Measurements from ENCODE around the gene REST. TPM values are rescaled to one million over a fixed set of nuclear protein-coding genes. Genes with fewer than 3 reads are reported as not detected.

The REST gene
- total and polyA plus RNA-seq, 2 of the 8 experiments (the other 6 are each of a cell fraction or from before 2014, with no cell fraction given) = 10.2 to 66.3 TPM

DNA sequence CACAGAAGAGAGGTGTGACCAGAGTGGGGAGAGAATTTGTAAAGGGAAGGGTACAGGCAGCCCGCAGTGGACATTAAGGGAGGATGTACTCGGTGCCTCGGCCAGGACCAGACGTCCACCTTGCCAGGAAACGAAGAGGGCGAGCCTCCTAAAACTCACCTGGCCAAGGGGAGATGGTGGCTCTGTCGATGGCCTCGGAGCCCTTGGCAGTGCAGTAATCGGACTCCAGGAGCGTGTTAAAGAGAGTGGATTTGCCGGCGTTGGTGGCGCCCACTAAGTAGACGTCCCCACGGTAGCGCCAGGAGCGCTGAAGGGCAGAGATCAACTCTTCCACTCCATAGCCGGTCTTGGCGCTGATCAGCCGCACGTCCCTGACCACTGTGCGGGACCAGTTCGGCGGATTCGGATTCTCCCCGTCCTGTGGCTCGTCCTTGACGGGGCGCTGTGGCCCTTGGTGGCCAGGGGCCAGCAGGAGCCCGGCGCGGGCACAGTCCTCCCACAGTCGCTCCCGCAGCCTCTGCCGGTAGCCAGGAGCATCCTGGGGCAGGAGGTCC lies 68.7 kb downstream of the REST start (continued):
- TF ChIP-seq, protein P1, sequence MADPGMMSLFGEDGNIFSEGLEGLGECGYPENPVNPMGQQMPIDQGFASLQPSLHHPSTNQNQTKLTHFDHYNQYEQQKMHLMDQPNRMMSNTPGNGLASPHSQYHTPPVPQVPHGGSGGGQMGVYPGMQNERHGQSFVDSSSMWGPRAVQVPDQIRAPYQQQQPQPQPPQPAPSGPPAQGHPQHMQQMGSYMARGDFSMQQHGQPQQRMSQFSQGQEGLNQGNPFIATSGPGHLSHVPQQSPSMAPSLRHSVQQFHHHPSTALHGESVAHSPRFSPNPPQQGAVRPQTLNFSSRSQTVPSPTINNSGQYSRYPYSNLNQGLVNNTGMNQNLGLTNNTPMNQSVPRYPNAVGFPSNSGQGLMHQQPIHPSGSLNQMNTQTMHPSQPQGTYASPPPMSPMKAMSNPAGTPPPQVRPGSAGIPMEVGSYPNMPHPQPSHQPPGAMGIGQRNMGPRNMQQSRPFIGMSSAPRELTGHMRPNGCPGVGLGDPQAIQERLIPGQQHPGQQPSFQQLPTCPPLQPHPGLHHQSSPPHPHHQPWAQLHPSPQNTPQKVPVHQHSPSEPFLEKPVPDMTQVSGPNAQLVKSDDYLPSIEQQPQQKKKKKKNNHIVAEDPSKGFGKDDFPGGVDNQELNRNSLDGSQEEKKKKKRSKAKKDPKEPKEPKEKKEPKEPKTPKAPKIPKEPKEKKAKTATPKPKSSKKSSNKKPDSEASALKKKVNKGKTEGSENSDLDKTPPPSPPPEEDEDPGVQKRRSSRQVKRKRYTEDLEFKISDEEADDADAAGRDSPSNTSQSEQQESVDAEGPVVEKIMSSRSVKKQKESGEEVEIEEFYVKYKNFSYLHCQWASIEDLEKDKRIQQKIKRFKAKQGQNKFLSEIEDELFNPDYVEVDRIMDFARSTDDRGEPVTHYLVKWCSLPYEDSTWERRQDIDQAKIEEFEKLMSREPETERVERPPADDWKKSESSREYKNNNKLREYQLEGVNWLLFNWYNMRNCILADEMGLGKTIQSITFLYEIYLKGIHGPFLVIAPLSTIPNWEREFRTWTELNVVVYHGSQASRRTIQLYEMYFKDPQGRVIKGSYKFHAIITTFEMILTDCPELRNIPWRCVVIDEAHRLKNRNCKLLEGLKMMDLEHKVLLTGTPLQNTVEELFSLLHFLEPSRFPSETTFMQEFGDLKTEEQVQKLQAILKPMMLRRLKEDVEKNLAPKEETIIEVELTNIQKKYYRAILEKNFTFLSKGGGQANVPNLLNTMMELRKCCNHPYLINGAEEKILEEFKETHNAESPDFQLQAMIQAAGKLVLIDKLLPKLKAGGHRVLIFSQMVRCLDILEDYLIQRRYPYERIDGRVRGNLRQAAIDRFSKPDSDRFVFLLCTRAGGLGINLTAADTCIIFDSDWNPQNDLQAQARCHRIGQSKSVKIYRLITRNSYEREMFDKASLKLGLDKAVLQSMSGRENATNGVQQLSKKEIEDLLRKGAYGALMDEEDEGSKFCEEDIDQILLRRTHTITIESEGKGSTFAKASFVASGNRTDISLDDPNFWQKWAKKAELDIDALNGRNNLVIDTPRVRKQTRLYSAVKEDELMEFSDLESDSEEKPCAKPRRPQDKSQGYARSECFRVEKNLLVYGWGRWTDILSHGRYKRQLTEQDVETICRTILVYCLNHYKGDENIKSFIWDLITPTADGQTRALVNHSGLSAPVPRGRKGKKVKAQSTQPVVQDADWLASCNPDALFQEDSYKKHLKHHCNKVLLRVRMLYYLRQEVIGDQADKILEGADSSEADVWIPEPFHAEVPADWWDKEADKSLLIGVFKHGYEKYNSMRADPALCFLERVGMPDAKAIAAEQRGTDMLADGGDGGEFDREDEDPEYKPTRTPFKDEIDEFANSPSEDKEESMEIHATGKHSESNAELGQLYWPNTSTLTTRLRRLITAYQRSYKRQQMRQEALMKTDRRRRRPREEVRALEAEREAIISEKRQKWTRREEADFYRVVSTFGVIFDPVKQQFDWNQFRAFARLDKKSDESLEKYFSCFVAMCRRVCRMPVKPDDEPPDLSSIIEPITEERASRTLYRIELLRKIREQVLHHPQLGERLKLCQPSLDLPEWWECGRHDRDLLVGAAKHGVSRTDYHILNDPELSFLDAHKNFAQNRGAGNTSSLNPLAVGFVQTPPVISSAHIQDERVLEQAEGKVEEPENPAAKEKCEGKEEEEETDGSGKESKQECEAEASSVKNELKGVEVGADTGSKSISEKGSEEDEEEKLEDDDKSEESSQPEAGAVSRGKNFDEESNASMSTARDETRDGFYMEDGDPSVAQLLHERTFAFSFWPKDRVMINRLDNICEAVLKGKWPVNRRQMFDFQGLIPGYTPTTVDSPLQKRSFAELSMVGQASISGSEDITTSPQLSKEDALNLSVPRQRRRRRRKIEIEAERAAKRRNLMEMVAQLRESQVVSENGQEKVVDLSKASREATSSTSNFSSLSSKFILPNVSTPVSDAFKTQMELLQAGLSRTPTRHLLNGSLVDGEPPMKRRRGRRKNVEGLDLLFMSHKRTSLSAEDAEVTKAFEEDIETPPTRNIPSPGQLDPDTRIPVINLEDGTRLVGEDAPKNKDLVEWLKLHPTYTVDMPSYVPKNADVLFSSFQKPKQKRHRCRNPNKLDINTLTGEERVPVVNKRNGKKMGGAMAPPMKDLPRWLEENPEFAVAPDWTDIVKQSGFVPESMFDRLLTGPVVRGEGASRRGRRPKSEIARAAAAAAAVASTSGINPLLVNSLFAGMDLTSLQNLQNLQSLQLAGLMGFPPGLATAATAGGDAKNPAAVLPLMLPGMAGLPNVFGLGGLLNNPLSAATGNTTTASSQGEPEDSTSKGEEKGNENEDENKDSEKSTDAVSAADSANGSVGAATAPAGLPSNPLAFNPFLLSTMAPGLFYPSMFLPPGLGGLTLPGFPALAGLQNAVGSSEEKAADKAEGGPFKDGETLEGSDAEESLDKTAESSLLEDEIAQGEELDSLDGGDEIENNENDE (IDR thresholded peaks at IDR 0.05; ENCODE audit: insufficient replicate concordance, low read length) = no peak
- TF ChIP-seq CTBP2 (IDR thresholded peaks at IDR 0.05; ENCODE audit: borderline replicate concordance, insufficient read depth, insufficient read length, low read length) (no peak), BRCA1 (IDR thresholded peaks at IDR 0.05; ENCODE audit: low read depth, low read length) (no peak), JUN (IDR thresholded peaks at IDR 0.05; ENCODE audit: low read depth, low read length) (no peak), EGR1 (IDR thresholded peaks at IDR 0.05; ENCODE audit: borderline replicate concordance, low read depth, low read length) (no peak)

Measured in H1 (cell line).